Urinary bladder (tissue), 4 donors: ENCODE data around the gene FBXO21. TPM values are rescaled to one million over a fixed set of nuclear protein-coding genes. Genes with fewer than 3 reads are reported as not detected.

Experiments used
- DNase-seq: peaks from one replicate; pipeline ENCODE4 v3.0.0-alpha.2; 2015; ENCODE audit errors: extremely low spot score
- H3K27ac ChIP-seq: one replicate; pipeline ENCODE4 v1.5.1; 2013; ENCODE audit warnings: low read depth, mild to moderate bottlenecking, moderate library complexity
- H3K36me3 ChIP-seq: one replicate; pipeline ENCODE4 v1.6.1; 2013; ENCODE audit warnings: mild to moderate bottlenecking, moderate library complexity; ENCODE audit not compliant: insufficient read depth
- H3K4me1 ChIP-seq: one replicate; pipeline ENCODE4 v1.6.1; 2013; ENCODE audit warnings: mild to moderate bottlenecking, moderate library complexity; ENCODE audit not compliant: insufficient read depth
- H3K4me3 ChIP-seq: one replicate; pipeline ENCODE4 v1.5.1; 2013; ENCODE audit warnings: low read depth, low read length
- WGBS: extraction: QIAGEN DNeasy Blood & Tissue Kit; methylation state at CpG from one replicate; pipeline ENCODE4 v1.1.7; 2013; 5-methylcytosine and 5-hydroxymethylcytosine counted together
- polyA plus RNA-seq: library from polyadenylated mRNA; stranded (reverse); fragments of 200-250 nt; gene quantifications from one replicate; pipeline ENCODE4 v1.2.3, GENCODE V29; 2013
- total RNA-seq: library from RNA; depleted of rRNA; stranded (reverse); fragments of >200 nt; gene quantifications from one replicate; pipeline ENCODE4 v1.2.3, GENCODE V29; 2014
- donor health status: healthy with polysubstance abuse.
- donor health status: healthy.

The FBXO21 gene
- total and polyA plus RNA-seq, 2 donors = 40.2 to 70.7 TPM

DNA sequence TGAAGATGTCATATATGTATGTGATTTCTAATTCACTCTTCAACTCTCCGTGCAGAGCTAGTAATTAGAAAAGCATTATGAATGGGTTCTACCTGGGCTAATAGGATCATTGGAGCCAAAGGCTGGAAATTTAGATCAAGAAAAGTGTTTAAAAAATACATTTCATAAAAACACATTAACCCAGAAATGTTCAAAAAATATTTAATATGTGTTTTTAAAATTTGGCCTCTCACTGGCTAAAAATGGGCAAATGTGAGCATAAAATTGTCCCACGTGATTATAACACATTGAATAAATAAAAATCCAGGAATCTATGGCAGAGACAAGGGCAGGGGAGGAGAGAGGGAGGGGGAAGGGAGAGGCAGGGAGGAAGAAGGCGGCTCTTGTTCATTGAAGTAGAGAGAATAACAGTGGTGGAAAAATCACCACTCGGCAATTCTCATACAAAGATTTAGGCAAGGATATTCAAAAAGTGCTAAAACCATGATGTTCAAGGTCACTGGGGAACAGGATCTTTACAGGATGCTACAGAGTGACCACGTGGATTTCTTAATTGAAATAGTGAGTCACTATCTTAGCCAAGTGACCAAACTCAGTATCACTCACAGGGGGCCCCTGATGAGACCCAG, 38.8 kb downstream of the FBXO21 start:
- no peak overlapping the region for H3K4me3 ChIP-seq
- H3K36me3 ChIP-seq = peaks cover 3% of the 10 kb centered on the region
- 63% methylated on average over 5 of the region's 5 CpGs for WGBS
- DNase-seq = no peak
- H3K4me1 ChIP-seq = no peaks in the 10 kb centered on the region
- no peak overlapping the region for H3K27ac ChIP-seq

DNA sequence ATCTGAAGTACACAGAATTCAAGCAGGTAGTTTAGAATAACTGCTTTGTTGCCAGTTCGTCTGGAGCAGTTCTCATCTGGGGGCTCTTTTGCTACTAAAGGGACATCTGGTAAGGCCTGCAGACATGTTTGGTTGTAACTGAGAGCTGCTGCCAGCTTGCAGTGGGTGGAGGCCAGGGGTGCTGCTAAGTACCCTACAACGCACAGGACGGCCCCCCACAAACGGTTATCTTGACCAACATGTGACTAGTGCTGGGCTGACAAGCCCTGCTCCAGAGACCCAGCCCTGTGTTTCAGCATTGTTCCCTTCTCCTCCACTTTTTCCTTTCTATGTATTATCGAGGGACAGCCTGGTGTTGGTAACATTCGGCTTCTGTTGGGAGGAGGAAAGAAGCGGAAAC, 40.8 kb downstream of the FBXO21 start:
- no peak for DNase-seq
- WGBS = 85% methylated on average over 7 of the region's 7 CpGs
- Histone ChIP-seq H3K4me3 (no peak overlapping the region), H3K27ac (no peak overlapping the region), H3K4me1 (no peaks in the 10 kb centered on the region), H3K36me3 (peaks cover 3% of the 10 kb centered on the region)

- Histone ChIP-seq H3K4me3 (no peak overlapping the region), H3K4me1 (no peaks in the 10 kb centered on the region), H3K36me3 (peaks cover 3% of the 10 kb centered on the region), H3K27ac (no peak overlapping the region)
- WGBS = 89% methylated on average over 6 of the region's 6 CpGs
- no peak for DNase-seq
These were observed 41.6 kb downstream of the FBXO21 start for GRCh38 chr12:117148642-117149041.

GRCh38 chr12:117147639-117148038, 42.6 kb downstream of the FBXO21 start:
- H3K36me3 ChIP-seq = peaks cover 3% of the 10 kb centered on the region
- DNase-seq = no peak
- H3K27ac ChIP-seq = no peak overlapping the region
- 86% methylated on average over 12 of the region's 12 CpGs for WGBS
- H3K4me3 ChIP-seq = no peak overlapping the region
- no peaks in the 10 kb centered on the region for H3K4me1 ChIP-seq

DNA sequence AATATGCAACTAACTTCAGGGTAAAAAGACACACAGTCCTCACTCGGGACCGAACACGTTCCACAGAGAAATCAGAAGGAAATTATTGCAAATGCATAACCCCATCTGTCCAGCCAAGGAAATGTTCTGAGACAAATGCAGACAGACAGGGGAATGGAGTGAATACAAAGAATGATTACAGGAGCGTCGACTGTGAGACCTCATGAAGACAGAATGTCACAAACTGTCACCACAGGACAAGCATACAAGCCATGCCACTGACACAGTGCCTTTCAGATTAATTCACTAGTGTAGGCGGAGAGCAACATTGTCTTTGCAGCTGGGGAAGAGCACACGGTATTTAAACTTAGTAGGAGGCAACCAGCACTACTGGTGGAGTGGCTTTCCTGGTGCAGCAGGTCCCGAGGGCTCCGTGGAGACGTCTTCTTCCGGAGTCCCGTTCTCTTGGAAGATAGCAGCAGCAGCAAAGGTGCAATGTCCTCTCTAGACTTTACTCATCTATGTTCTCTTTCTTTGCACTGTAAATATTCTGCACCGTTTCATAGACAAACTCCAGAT, 44.6 kb downstream of the FBXO21 start:
- DNase-seq = no peak
- Histone ChIP-seq H3K4me1 (no peaks in the 10 kb centered on the region), H3K27ac (no peak overlapping the region), H3K4me3 (no peak overlapping the region), H3K36me3 (peaks cover 3% of the 10 kb centered on the region)
- WGBS = 90% methylated on average over 13 of the region's 13 CpGs

GRCh38 chr12:117144599-117144998, 45.7 kb downstream of the FBXO21 start:
- Histone ChIP-seq H3K4me1 (no peaks in the 10 kb centered on the region), H3K4me3 (no peak overlapping the region), H3K27ac (no peak overlapping the region), H3K36me3 (no peaks in the 10 kb centered on the region)
- 97% methylated on average over 15 of the region's 15 CpGs for WGBS
- no peak for DNase-seq

DNA sequence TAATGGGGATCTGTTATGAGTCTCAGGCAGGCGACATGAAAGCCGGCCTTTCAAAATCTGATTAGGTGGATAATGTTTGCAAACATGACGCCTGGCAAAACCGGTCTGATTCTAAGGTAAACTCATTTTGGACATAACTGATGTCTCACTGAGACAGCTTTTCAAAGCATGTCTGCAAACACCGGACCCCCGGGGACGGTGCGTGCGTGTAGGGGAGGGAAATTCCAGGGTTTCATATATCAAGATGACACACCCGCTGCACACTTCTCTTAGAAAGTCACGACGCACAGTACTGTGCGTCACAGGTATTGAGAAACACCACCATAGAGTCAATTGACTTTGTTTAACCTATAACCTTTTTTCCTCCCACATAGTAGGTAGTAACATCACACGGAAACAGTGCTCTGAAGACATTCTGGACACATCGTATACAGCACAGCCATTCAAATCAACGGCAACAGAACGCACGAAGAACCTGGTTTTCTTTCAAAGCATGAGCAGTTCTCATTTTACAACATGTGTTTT, 47.2 kb downstream of the FBXO21 start:
- Histone ChIP-seq H3K4me3 (no peak overlapping the region), H3K36me3 (no peaks in the 10 kb centered on the region), H3K27ac (no peak overlapping the region), H3K4me1 (no peaks in the 10 kb centered on the region)
- DNase-seq = peak; percentile 52
- 78% methylated on average over 18 of the region's 18 CpGs for WGBS

- Histone ChIP-seq H3K4me3 (no peak overlapping the region), H3K4me1 (no peaks in the 10 kb centered on the region), H3K36me3 (no peaks in the 10 kb centered on the region), H3K27ac (no peak overlapping the region)
- 78% methylated on average over 12 of the region's 12 CpGs for WGBS
- no peak for DNase-seq
These were observed 48.2 kb downstream of the FBXO21 start for GRCh38 chr12:117142094-117142493.

GRCh38 chr12:117141097-117141898, 49.0 kb downstream of the FBXO21 start:
- H3K36me3 ChIP-seq = no peaks in the 10 kb centered on the region
- H3K4me3 ChIP-seq = no peak overlapping the region
- H3K27ac ChIP-seq = no peak overlapping the region
- DNase-seq = no peak
- no peaks in the 10 kb centered on the region for H3K4me1 ChIP-seq
- WGBS = 83% methylated on average over 29 of the region's 29 CpGs

- DNase-seq = no peak
- Histone ChIP-seq H3K27ac (no peak overlapping the region), H3K36me3 (no peaks in the 10 kb centered on the region), H3K4me1 (no peaks in the 10 kb centered on the region), H3K4me3 (no peak overlapping the region)
- 53% methylated on average over 12 of the region's 12 CpGs for WGBS
These were observed 49.7 kb downstream of the FBXO21 start for GRCh38 chr12:117140397-117141096.

- DNase-seq = no peak
- 89% methylated on average over 5 of the region's 5 CpGs for WGBS
- Histone ChIP-seq H3K4me1 (no peaks in the 10 kb centered on the region), H3K27ac (no peak overlapping the region), H3K4me3 (no peak overlapping the region), H3K36me3 (no peaks in the 10 kb centered on the region)
These were observed 51.1 kb downstream of the FBXO21 start for GRCh38 chr12:117139025-117139717.

- Histone ChIP-seq H3K36me3 (no peaks in the 10 kb centered on the region), H3K4me3 (no peak overlapping the region), H3K4me1 (no peaks in the 10 kb centered on the region), H3K27ac (no peak overlapping the region)
- WGBS = 100% methylated on average over 2 of the region's 2 CpGs
- no peak for DNase-seq
These were observed 55.5 kb downstream of the FBXO21 start for GRCh38 chr12:117134721-117135120.

- Histone ChIP-seq H3K36me3 (no peaks in the 10 kb centered on the region), H3K4me3 (no peak overlapping the region), H3K27ac (no peak overlapping the region), H3K4me1 (no peaks in the 10 kb centered on the region)
- 33% methylated on average over 10 of the region's 10 CpGs for WGBS
- DNase-seq = no peak
These were observed 56.2 kb downstream of the FBXO21 start for GRCh38 chr12:117134059-117134458.
